ENCODE data around the gene RPGRIP1L. TPM values are rescaled to one million over a fixed set of nuclear protein-coding genes. Genes with fewer than 3 reads are reported as not detected.

Gene RPGRIP1L
- total RNA-seq, 1 donor from 2014 or later = 11.4 TPM

GRCh38 chr16:53646506-53646905 is 57.2 kb downstream of the RPGRIP1L start:
- no peak for DNase-seq

GRCh38 chr16:53643474-53643873 is 60.2 kb downstream of the RPGRIP1L start:
- no peak for DNase-seq

GRCh38 chr16:53642094-53642493 is 61.6 kb downstream of the RPGRIP1L start:
- DNase-seq = no peak

- DNase-seq = no peak
These were observed 66.7 kb downstream of the RPGRIP1L start for GRCh38 chr16:53636978-53637377.

GRCh38 chr16:53632526-53632925 is 71.1 kb downstream of the RPGRIP1L start:
- no peak for DNase-seq

DNA sequence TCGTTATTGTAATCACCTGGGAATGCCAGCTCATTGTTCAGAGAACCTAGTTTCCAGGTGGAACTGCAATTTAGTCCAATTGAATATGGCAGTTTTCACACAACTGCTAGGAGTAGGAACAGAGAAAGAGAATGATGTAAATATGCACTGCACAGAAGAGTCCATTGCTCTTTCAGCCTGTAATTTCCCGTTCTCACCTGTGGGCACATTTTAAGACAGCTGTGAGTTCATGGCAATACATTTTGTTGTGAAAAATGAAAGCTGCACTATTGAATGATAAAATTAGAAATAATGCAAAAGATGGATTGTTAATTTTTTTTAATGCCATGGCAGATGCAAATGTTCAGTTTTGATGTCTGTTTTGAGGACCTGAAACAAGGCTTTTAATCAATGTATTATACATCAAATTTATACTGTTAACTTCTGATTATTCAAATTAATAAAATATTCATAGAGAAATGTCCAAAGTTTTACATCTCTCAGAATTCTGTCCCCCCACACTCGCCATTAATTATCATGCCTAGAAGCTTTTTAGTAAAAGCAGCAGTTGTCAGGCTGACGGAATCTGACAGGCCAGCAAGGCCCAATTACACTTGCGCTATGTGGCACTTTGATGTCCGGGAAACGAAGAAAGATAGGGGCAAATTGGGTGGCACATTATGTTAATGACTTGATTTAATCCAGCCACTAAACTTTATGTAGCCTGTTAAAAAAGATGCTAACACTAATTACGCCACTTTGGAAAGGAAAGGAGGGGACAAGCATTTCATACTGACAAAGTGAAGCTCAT is 72.2 kb downstream of the RPGRIP1L start:
- no peak for DNase-seq

DNA sequence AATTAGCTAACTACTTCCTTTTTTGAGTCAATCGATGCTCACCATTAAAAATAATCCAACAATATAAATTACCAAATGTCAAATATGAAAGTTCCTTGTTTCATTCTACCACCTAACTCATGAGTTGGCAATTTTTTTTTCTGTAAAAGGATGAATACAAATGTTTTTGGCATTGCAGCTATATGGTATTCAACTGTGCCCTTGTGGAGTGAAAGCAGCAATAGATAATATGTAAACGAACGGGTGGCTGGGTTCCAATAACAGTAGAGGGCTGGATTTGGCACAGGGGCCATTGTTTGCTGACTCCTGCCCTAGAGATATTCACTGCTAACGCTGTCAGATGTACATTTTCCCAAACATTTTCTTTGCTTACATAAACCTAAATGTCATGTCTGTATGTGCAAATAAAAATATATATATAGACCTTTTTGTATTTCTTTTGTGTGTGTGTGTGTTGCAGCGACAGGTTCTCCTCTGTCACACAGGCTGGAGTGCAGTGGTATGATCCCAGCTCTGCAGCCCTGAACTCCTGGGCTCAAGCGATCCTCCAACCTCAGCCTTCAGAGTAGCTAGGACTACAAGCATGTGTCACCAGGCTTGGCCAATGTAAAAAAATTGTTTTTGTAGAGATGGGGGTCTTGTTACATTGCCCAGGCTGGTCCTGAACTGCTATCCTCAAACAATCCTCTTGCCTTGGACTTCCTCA is 73.9 kb downstream of the RPGRIP1L start:
- DNase-seq = peak; percentile 5

DNA sequence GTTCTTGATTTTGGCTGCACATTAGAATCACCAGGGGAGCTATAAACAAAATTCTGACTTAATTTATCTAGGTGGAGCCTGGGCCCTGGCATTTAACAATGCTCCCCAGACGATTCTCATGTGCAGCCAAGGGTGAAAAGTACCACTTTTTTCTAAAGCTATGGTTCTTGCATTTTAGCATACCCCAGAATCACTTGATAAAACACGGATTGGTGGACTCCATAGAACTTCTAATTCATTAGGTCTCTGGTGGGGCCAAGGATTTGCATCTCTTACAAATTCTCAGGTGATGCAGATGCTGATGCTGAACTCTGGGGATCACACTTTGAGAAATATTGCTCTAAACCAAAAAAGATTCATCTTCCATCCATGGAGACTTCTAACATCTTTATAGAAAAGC is 74.5 kb downstream of the RPGRIP1L start:
- DNase-seq = no peak

DNA sequence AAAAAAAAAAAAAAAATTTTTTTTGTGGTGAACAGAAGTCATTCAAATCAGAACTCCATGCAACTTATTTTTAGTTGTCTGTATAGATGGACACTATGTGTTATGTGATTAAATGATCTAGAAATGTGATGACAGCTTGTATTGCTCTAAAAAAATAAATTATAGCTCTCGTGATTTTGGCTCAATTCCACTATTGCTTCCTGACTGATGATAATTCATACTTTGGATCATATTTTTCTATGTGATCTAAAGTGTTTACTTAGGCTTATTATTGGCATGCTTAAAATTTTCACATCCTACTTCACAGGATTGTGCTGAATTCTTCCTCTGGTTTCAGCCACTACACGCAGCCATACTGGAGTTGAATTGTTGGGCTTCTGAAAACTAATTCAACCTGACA is 76.8 kb downstream of the RPGRIP1L start:
- DNase-seq = no peak

- no peak for DNase-seq
These were observed 77.5 kb downstream of the RPGRIP1L start for GRCh38 chr16:53626161-53626560.

- DNase-seq = no peak
These were observed 78.4 kb downstream of the RPGRIP1L start for GRCh38 chr16:53625221-53625620.

DNA sequence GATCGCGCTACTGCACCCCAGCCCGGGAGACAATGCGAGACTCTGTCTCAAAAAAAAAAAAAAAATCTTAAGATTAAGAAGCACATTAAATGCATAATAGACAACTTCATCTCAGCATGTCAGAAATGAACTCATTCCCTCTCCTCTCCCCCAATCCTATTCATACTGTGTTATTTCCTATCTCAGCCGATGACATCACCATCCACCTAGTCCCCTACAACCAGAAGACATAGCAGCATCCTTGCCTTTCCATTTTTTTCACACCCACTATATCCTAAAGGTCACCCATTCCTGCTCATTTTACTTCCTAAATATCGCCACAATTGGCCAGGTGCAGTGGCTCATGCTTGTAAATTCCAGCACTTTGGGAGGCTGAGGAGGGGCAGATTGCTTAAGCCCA is 81.3 kb downstream of the RPGRIP1L start:
- no peak for DNase-seq

GRCh38 chr16:53620476-53620875 is 83.2 kb downstream of the RPGRIP1L start:
- no peak for DNase-seq

DNA sequence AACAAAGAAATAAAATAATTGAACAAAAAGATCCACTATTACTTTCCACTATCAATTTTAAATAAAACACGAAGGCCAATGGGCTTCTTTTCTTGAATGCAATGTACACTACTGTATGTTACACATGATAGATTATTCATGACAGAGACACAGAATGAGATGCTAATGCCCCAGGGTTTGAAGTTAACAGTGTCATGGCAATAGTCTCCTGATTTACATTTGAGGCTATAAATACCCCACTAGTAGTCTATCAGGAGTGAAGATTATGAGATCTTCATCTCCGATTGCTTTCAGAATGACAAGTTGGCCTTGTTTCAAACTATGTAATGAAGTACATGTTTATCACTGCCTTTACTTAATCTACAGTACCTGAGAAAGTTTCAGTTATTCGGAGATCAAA is 84.4 kb downstream of the RPGRIP1L start:
- no peak for DNase-seq

GRCh38 chr16:53614346-53614745 is 89.3 kb downstream of the RPGRIP1L start:
- no peak for DNase-seq

GRCh38 chr16:53612003-53612402 is 91.7 kb downstream of the RPGRIP1L start:
- DNase-seq = no peak

DNA sequence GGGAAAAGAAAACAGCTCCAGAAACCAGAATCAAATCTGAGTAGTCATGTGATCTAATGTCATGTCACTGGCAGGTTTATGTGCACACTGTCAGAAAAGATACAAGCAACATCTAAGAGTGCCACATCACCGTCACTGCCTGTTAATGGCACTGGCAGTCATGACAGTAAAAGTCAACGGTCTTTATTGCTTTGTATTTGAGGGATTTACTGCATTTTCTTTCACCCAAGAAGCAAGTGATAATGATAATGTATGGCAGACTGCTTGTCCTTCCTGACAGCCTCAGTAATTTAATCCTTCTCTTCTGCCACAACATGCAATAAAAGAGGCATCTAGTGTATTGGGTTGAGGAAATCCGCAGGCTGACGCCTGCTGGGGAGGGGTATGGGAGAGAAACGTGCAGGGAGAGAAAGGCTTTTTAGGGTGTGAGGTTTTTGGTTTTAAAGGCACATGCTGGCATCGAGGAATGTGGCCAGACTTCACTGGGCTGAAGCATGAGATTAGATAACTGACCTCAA is 92.4 kb downstream of the RPGRIP1L start:
- no peak for DNase-seq

GRCh38 chr16:53609536-53609935 is 94.1 kb downstream of the RPGRIP1L start:
- DNase-seq = no peak

DNA sequence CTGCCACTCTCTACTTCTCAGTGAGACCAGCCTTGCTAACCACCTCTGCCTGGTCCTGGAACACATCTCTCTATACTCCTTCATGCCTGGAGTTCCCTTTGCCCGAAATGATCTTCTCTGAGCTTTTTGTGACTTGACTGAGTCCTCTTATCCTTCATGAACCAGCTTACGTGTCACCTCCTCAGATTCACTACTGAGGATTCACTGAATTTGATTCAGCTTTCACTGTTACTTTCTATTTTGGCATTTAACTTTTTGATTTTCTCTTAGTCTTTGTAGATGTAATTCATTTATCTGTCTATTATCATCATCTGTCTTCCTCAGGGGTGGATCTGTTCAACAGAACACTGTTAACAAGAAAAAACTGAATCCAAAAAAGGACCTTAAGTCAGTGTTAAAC is 95.6 kb downstream of the RPGRIP1L start:
- DNase-seq = no peak

DNA sequence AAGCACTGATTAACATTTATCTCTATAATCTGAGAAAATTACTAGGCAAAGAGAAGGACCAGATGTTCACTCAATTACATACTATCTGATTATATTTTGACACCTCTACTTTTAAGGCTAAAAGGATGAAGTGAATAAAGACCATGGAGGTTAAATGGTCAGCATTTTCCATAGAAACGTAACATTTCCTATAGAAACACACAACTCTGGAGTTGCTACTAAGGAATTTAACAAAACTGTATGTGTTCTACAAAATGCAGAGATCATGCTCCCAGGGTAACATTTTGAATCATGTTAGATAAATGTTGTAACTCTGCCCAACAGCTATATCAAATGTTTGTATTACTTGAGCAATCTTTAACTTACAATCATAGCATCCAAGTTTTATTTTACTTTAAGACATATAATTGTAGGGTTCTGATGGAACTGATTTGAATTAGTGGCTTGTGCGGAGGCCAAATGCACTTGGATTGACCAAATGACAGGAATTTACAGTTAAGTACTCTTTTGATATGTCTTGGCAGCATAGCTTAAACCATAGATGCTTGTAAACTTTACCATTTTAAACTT is 97.7 kb downstream of the RPGRIP1L start:
- peak; percentile 33 for DNase-seq

DNA sequence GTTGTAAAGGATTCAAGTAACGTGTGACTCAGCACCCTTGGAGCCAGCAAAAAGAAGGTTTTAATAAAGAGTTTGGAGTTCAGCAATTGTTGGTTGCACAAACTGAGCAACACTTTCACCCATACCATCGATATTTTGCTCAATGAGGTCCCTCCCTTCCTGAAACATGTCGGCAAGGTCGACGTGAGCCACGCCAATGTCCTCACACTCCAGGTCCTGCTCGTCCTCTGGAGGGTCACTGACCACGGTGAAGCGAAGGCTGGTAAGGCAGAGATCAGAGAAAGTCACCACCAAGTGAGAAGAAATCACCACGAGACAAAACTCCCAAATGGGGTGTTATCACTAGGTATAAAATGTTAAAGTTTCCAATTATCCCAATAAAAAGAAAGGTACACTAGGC is 98.3 kb downstream of the RPGRIP1L start:
- DNase-seq = no peak

- DNase-seq = no peak
These were observed 101.7 kb downstream of the RPGRIP1L start for GRCh38 chr16:53601961-53602360.

DNA sequence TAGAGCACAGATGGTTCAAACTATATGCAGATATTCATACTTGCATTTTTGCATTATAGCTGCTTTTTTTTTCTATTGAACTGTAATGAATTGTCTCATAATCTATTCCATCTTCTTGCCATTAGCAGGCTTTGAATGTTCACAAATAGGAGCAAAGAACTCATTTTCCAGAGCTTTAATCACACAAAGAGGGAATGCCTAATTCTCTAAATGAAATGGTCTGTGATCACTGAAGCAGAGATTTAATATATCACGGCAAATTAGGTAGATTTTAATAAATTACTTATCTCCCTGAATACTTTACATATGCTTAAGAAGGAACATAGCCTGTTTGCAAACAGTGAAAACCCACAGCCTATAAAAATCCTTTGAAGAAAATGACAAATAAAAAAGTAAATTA is 103.0 kb downstream of the RPGRIP1L start:
- DNase-seq = no peak

All from tongue (tissue), 2 donors.